GM21447 (cell line): Measurements from ENCODE around the gene WDR37.
"Not testable (repeated sequence)": the region's sequence is repeated elsewhere in the genome, so short reads cannot be mapped to it uniquely, and the experiment has no call there.

Experiments
- ATAC-seq: cut with Tn5 transposase; IDR thresholded peaks from one replicate; pipeline ENCODE4 v1.9.1; 2021; ENCODE audit not compliant: unreplicated experiment

Gene WDR37

GRCh38 chr10:1102831-1103230 lies 46.6 kb downstream of the WDR37 start:
- ATAC-seq, result no peak

GRCh38 chr10:1103551-1103950 lies 47.4 kb downstream of the WDR37 start:
- no peak for ATAC-seq

GRCh38 chr10:1104971-1105370 lies 48.8 kb downstream of the WDR37 start:
- no peak for ATAC-seq

- no peak for ATAC-seq
These were observed 50.8 kb downstream of the WDR37 start for GRCh38 chr10:1107004-1107403.

GRCh38 chr10:1107679-1108078 lies 51.5 kb downstream of the WDR37 start:
- no peak for ATAC-seq

- peak; percentile 87 for ATAC-seq
These were observed 53.8 kb downstream of the WDR37 start for GRCh38 chr10:1109795-1110673.

- no peak for ATAC-seq
These were observed 54.5 kb downstream of the WDR37 start for GRCh38 chr10:1110674-1111119.

GRCh38 chr10:1114315-1114714 lies 58.1 kb downstream of the WDR37 start:
- ATAC-seq, result no peak

GRCh38 chr10:1114719-1115606 lies 58.8 kb downstream of the WDR37 start:
- ATAC-seq, result no peak

- no peak for ATAC-seq
These were observed 59.4 kb downstream of the WDR37 start for GRCh38 chr10:1115607-1115955.

- ATAC-seq, result no peak
These were observed 59.9 kb downstream of the WDR37 start for GRCh38 chr10:1116051-1116450.

GRCh38 chr10:1116696-1117280 lies 60.6 kb downstream of the WDR37 start:
- ATAC-seq, result no peak

GRCh38 chr10:1117651-1118050 lies 61.5 kb downstream of the WDR37 start:
- ATAC-seq, result no peak

GRCh38 chr10:1118318-1118717 lies 62.1 kb downstream of the WDR37 start:
- not testable (repeated sequence) for ATAC-seq

- ATAC-seq, result no peak
These were observed 62.8 kb downstream of the WDR37 start for GRCh38 chr10:1119027-1119426.

GRCh38 chr10:1119501-1119900 lies 63.3 kb downstream of the WDR37 start:
- no peak for ATAC-seq

- ATAC-seq, result no peak
These were observed 64.1 kb downstream of the WDR37 start for GRCh38 chr10:1120306-1120705.

- no peak for ATAC-seq
These were observed 64.6 kb downstream of the WDR37 start for GRCh38 chr10:1120801-1121211.

- ATAC-seq, result no peak
These were observed 65.2 kb downstream of the WDR37 start for GRCh38 chr10:1121271-1121970.

GRCh38 chr10:1122349-1122748 lies 66.2 kb downstream of the WDR37 start:
- ATAC-seq, result no peak

GRCh38 chr10:1123198-1123597 lies 67.0 kb downstream of the WDR37 start:
- ATAC-seq, result no peak
